Activated CD4-positive, alpha-beta T cell treated with anti-CD3 and anti-CD28 coated beads for 36 hours (primary cell): ENCODE results near the gene ABCA3. TPM values are rescaled to one million over a fixed set of nuclear protein-coding genes. Genes with fewer than 3 reads are reported as not detected.

Experiments
- ATAC-seq: fragments of 200-7000 bp; cut with Tn5 transposase; one replicate; pipeline ENCODE4 v1.10.0; 2021; ENCODE audit warnings: mild to moderate bottlenecking, moderate library complexity
- CTCF ChIA-PET: fragments of 350-600 bp; sonication (Branson Sonifier 250); formaldehyde crosslinking; loops from one replicate; lab custom pipeline; 2021; ENCODE audit warnings: antibody characterized with exemption; lab: Charles Lee
- POLR2A ChIA-PET: fragments of 350-600 bp; sonication (Branson Sonifier 250); formaldehyde crosslinking; loops from one replicate; lab custom pipeline; 2021; ENCODE audit warnings: antibody characterized with exemption, inconsistent platforms; lab: Charles Lee
- DNase-seq: peaks from one replicate; pipeline ENCODE4 v3.0.0-alpha.2; 2020
- H3K27ac Mint-ChIP-seq: one replicate; pipeline ENCODE4 v1.8.0; 2021; ENCODE audit warnings: mixed read lengths
- H3K27me3 Mint-ChIP-seq: one replicate; pipeline ENCODE4 v1.8.0; 2021; ENCODE audit warnings: mixed read lengths
- H3K36me3 Mint-ChIP-seq: one replicate; pipeline ENCODE4 v1.8.0; 2021; ENCODE audit warnings: low read depth, mixed read lengths
- H3K4me1 Mint-ChIP-seq: one replicate; pipeline ENCODE4 v1.8.0; 2021; ENCODE audit warnings: mixed read lengths
- H3K4me3 Mint-ChIP-seq: one replicate; pipeline ENCODE4 v1.8.0; 2021; ENCODE audit warnings: mild to moderate bottlenecking, moderate library complexity, mixed read lengths
- H3K9me3 Mint-ChIP-seq: one replicate; pipeline ENCODE4 v1.8.0; 2021; ENCODE audit warnings: low read depth, mixed read lengths
- intact Hi-C, 2 experiments: fragments of 100-400 bp; cut with DNase I in 1 of 2; cut with micrococcal nuclease in 1 of 2; formaldehyde crosslinking; loops; one replicate each; pipeline versions ENCODE4 v1.14.2 to v1.15.1; 2022 to 2024; cut with DNase I, micrococcal nuclease
- total RNA-seq, 2 experiments: library from RNA; stranded (reverse); gene quantifications; one replicate each; pipeline ENCODE4 v1.2.3, GENCODE V29; 2021

The ABCA3 gene
- total RNA-seq, 2 experiments from 2014 or later, result 6.0 to 7.2 TPM

GRCh38 chr16:2308089-2308962, 32.2 kb downstream of the ABCA3 start:
- Mint-ChIP-seq H3K36me3 (no peaks in the 10 kb centered on the region), H3K9me3 (no peaks in the 10 kb centered on the region), H3K27ac (no peak overlapping the region), H3K4me3 (no peak overlapping the region), H3K4me1 (no peaks in the 10 kb centered on the region), H3K27me3 (no peaks in the 10 kb centered on the region)
- no peak for DNase-seq
- POLR2A ChIA-PET, result interaction anchor here (0.7 kb wide), 1 partner anchor 87 kb away, joined by 4 read pairs; no protein-coding TSS in a partner anchor
- no peak for ATAC-seq
- CTCF ChIA-PET, result interaction anchor here (0.6 to 0.7 kb wide), 2 partner anchors 16 to 23 kb away, joined by 3 read pairs; no protein-coding TSS in a partner anchor
- intact Hi-C loops, result no loop called here

DNA sequence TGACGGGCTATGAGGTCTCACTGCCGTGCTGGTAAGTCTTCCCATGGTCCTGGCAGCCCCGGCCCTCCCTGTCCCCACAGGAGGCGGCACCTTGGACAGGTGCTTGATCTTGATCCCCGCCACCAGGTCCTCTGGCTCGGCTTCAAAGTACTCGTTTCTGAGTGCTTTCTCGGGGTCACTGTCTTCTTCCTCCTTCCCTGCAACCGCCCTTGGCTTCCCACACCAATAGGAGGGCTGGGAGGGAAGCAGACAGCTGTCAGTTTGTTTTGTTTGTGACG, 40.7 kb downstream of the ABCA3 start:
- POLR2A ChIA-PET, result no interaction called here
- no peaks in the 10 kb centered on the region for H3K36me3 Mint-ChIP-seq
- intact Hi-C loops, result no loop called here

GRCh38 chr16:2299121-2299914, 41.2 kb downstream of the ABCA3 start:
- no peak for ATAC-seq
- Mint-ChIP-seq H3K4me3 (no peak overlapping the region), H3K27me3 (no peaks in the 10 kb centered on the region), H3K9me3 (no peaks in the 10 kb centered on the region), H3K36me3 (no peaks in the 10 kb centered on the region), H3K4me1 (no peaks in the 10 kb centered on the region), H3K27ac (no peak overlapping the region)
- intact Hi-C loops, result no loop called here
- CTCF ChIA-PET, result no interaction called here
- no peak for DNase-seq
- POLR2A ChIA-PET, result no interaction called here

More for the DNA sequence above, 40.7 kb downstream of the ABCA3 start:
- CTCF ChIA-PET, result no interaction called here
- H3K27ac Mint-ChIP-seq, result no peak overlapping the region
- ATAC-seq (no peak), DNase-seq (no peak)
- no peaks in the 10 kb centered on the region for H3K9me3 Mint-ChIP-seq
- H3K4me3 Mint-ChIP-seq, result no peak overlapping the region
- H3K4me1 Mint-ChIP-seq, result no peaks in the 10 kb centered on the region
- H3K27me3 Mint-ChIP-seq, result no peaks in the 10 kb centered on the region

DNA sequence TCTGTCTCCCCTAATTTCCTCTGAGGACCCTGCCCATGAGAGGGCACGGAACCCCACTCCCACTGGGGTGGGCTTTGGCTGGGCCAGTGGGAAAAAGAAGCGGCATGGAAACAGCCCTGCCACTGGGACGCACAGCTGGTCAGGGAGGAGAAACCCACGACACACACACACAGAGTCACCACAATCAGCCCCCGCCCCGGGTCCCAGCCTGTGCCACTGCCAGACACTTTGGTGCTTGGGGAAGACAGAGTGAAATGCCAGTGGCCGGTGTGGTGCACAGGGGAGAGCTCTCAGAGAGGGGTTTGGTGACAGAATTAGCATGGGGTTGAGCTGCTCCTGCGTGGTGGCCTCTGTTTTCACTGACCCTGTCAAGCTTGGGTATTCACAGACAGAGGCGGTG, 41.9 kb downstream of the ABCA3 start:
- Mint-ChIP-seq H3K9me3 (no peaks in the 10 kb centered on the region), H3K4me1 (no peaks in the 10 kb centered on the region), H3K36me3 (no peaks in the 10 kb centered on the region), H3K27ac (no peak overlapping the region), H3K27me3 (no peaks in the 10 kb centered on the region), H3K4me3 (no peak overlapping the region)
- intact Hi-C loops, result no loop called here
- ChIA-PET POLR2A (interaction anchor here (0.7 kb wide), 1 partner anchor 110 kb away, joined by 3 read pairs; no protein-coding TSS in a partner anchor), CTCF (no interaction called here)
- ATAC-seq (no peak), DNase-seq (no peak)

DNA sequence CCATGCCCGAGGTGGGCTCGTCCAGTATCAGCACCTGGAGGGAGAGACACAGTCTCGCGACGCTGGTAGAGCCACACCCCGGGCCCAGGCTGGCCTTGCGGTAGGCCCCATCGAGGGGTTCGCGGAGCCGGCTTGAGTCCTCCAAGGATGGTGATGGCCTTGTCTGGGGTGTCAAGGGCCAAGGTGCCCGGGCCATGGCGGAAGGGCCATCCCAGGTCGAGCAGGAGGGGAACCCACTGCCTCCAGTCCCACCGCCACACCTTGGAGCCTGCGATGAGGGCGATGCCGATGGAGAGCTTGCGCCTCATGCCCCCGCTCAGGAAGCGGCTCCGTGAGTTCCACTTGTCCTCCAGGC, 43.0 kb downstream of the ABCA3 start:
- DNase-seq (no peak), ATAC-seq (no peak)
- Mint-ChIP-seq H3K4me1 (no peaks in the 10 kb centered on the region), H3K27me3 (no peaks in the 10 kb centered on the region), H3K27ac (no peak overlapping the region), H3K9me3 (no peaks in the 10 kb centered on the region), H3K4me3 (no peak overlapping the region), H3K36me3 (no peaks in the 10 kb centered on the region)
- ChIA-PET CTCF (no interaction called here), POLR2A (no interaction called here)
- intact Hi-C loops, result loop anchor here in 1 of 2 experiments (2.0 kb wide), 1 partner anchor 203 kb away; no protein-coding TSS in a partner anchor

GRCh38 chr16:2296661-2297505, 43.6 kb downstream of the ABCA3 start:
- no peaks in the 10 kb centered on the region for H3K36me3 Mint-ChIP-seq
- H3K9me3 Mint-ChIP-seq, result no peaks in the 10 kb centered on the region
- DNase-seq (peak; percentile 49), ATAC-seq (peak; percentile 49)
- POLR2A ChIA-PET, result no interaction called here
- H3K4me3 Mint-ChIP-seq, result no peak overlapping the region
- intact Hi-C loops, result loop anchor here in 1 of 2 experiments (2.0 kb wide), 1 partner anchor 204 kb away; no protein-coding TSS in a partner anchor
- CTCF ChIA-PET, result interaction anchor here (0.6 to 2.0 kb wide), 2 partner anchors 9 to 726 kb away, joined by 3 to 6 read pairs; no protein-coding TSS in a partner anchor
- H3K4me1 Mint-ChIP-seq, result no peaks in the 10 kb centered on the region
- no peaks in the 10 kb centered on the region for H3K27me3 Mint-ChIP-seq
- no peak overlapping the region for H3K27ac Mint-ChIP-seq

GRCh38 chr16:2295056-2295798, 45.3 kb downstream of the ABCA3 start:
- ChIA-PET CTCF (interaction anchor here (0.5 to 2.0 kb wide), 3 partner anchors 8 to 362 kb away, joined by 3 to 6 read pairs (median 3); no protein-coding TSS in a partner anchor), POLR2A (no interaction called here)
- Mint-ChIP-seq H3K27me3 (no peaks in the 10 kb centered on the region), H3K4me3 (no peak overlapping the region), H3K27ac (no peak overlapping the region), H3K36me3 (no peaks in the 10 kb centered on the region), H3K4me1 (no peaks in the 10 kb centered on the region), H3K9me3 (no peaks in the 10 kb centered on the region)
- intact Hi-C loops, result no loop called here
- DNase-seq, result no peak
- no peak for ATAC-seq

DNA sequence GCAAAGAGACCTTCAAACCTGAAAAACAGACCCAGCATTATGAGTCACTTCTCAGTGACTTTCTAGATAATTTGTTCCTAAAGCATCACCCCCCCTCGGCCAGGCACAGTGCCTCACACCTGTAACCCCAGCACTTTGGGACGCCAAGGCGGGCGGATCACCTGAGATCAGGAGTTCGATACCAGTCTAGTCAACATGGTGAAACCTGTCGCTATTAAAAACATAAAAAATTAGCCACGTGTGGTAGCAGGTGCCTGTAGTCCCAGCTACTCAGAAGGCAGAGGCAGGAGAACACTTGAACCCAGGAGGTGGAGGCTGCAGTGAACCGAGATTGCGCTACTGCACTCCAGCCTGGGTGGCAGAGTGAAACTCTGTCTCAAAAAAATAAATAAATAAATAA, 48.3 kb downstream of the ABCA3 start:
- Mint-ChIP-seq H3K9me3 (no peaks in the 10 kb centered on the region), H3K4me3 (no peak overlapping the region), H3K27me3 (no peaks in the 10 kb centered on the region), H3K36me3 (no peaks in the 10 kb centered on the region), H3K4me1 (no peaks in the 10 kb centered on the region), H3K27ac (no peak overlapping the region)
- intact Hi-C loops, result no loop called here
- DNase-seq, result no peak
- CTCF ChIA-PET, result no interaction called here
- ATAC-seq, result no peak
- POLR2A ChIA-PET, result interaction anchor here (0.6 kb wide), 1 partner anchor 124 kb away, joined by 4 read pairs; no protein-coding TSS in a partner anchor

DNA sequence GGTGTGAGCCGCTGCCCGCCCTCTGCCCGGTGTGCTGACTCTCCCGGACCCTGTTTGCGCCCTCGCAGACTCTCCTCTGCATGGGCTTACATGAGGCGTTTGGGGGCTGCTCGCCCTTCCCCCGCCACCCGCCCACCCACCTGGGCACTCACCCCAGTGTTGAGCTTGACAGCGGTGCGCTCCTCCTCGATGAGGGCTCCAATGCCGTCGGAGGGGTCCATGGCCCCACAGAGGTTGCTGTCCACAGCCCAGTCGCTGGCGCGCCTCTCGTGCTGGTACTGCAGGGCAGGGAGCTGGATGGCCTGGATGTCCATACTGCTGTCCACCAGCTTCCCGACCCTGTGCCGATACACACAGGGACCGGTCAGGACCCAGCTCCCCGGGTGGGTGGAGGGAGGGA, 51.2 kb downstream of the ABCA3 start:
- DNase-seq, result no peak
- ChIA-PET POLR2A (interaction anchor here (0.6 kb wide), 1 partner anchor 256 kb away, joined by 6 read pairs; no protein-coding TSS in a partner anchor), CTCF (interaction anchor here (0.6 kb wide), 1 partner anchor 423 kb away, joined by 3 read pairs; no protein-coding TSS in a partner anchor)
- no peaks in the 10 kb centered on the region for H3K9me3 Mint-ChIP-seq
- no peak overlapping the region for H3K27ac Mint-ChIP-seq
- H3K4me1 Mint-ChIP-seq, result no peaks in the 10 kb centered on the region
- H3K36me3 Mint-ChIP-seq, result no peaks in the 10 kb centered on the region
- no peak for ATAC-seq
- H3K4me3 Mint-ChIP-seq, result no peak overlapping the region
- no peaks in the 10 kb centered on the region for H3K27me3 Mint-ChIP-seq
- intact Hi-C loops, result no loop called here

GRCh38 chr16:2288726-2289125, 51.8 kb downstream of the ABCA3 start:
- intact Hi-C loops, result no loop called here
- CTCF ChIA-PET, result interaction anchor here (0.6 to 2.4 kb wide), 2 partner anchors 8 to 48 kb away, joined by 3 to 6 read pairs; no protein-coding TSS in a partner anchor
- Mint-ChIP-seq H3K9me3 (no peaks in the 10 kb centered on the region), H3K27me3 (no peaks in the 10 kb centered on the region), H3K4me3 (no peak overlapping the region), H3K4me1 (no peaks in the 10 kb centered on the region), H3K27ac (no peak overlapping the region), H3K36me3 (no peaks in the 10 kb centered on the region)
- DNase-seq, result no peak
- ATAC-seq, result no peak
- POLR2A ChIA-PET, result interaction anchor here (0.6 kb wide), 1 partner anchor 257 kb away, joined by 6 read pairs; no protein-coding TSS in a partner anchor
